SK-N-SH treated with all-trans-retinoic acid at 6 μM for 48 hours (cell line): ENCODE data around the gene ARID1A.

Source experiments
- ATAC-seq: fragments of 200-7000 bp; cut with Tn5 transposase; 3 replicates; pipeline ENCODE4 v1.9.1; 2020; ENCODE audit warnings: mild to moderate bottlenecking, moderate library complexity
- ARNTL ChIP-seq: fragments of 450-650 bp; formaldehyde crosslinking; IDR thresholded peaks from 2 replicates; pipeline ENCODE4 v1.5.0; 2020; ENCODE audit warnings: low read depth, mild to moderate bottlenecking, moderate library complexity, borderline replicate concordance
- BACH2 ChIP-seq: fragments of 250-450 bp; sonication (Bioruptor Pico); IDR thresholded peaks from 2 replicates; pipeline ENCODE4 v1.9.0; 2021; ENCODE audit warnings: mild to moderate bottlenecking, borderline replicate concordance
- CSDC2 ChIP-seq: fragments of 250-450 bp; sonication (Bioruptor Pico); IDR thresholded peaks from 2 replicates; pipeline ENCODE4 v1.5.0; 2020; ENCODE audit warnings: mild to moderate bottlenecking, moderate library complexity
- ESRRG ChIP-seq: fragments of 250-450 bp; sonication (Bioruptor Pico); IDR thresholded peaks from 2 replicates; pipeline ENCODE4 v1.6.1; 2021; ENCODE audit warnings: mild to moderate bottlenecking
- GLIS3 ChIP-seq: fragments of 250-450 bp; sonication (Bioruptor Pico); IDR thresholded peaks from 2 replicates; pipeline ENCODE4 v1.5.0; 2020; ENCODE audit warnings: mild to moderate bottlenecking, moderate library complexity
- ISL1 ChIP-seq: fragments of 250-450 bp; sonication (Bioruptor Pico); IDR thresholded peaks from 2 replicates; pipeline ENCODE4 v2.1.2; 2022; ENCODE audit warnings: mild to moderate bottlenecking, moderate library complexity
- OSR1 ChIP-seq: fragments of 250-450 bp; sonication (Bioruptor Pico); IDR thresholded peaks from 2 replicates; pipeline ENCODE4 v1.8.0; 2022; ENCODE audit warnings: moderate library complexity, mild to moderate bottlenecking, inconsistent platforms
- PPARA ChIP-seq: fragments of 250-450 bp; sonication (Bioruptor Pico); IDR thresholded peaks from 2 replicates; pipeline ENCODE4 v1.5.0; 2020; ENCODE audit warnings: mild to moderate bottlenecking, borderline replicate concordance
- RARB ChIP-seq: fragments of 250-450 bp; sonication (Bioruptor Pico); IDR thresholded peaks from 2 replicates; pipeline ENCODE4 v1.8.0; 2021; ENCODE audit warnings: mild to moderate bottlenecking, moderate library complexity
- SNAI2 ChIP-seq: fragments of 250-450 bp; sonication (Bioruptor Pico); IDR thresholded peaks from 2 replicates; pipeline ENCODE4 v1.5.0; 2020; ENCODE audit warnings: mild to moderate bottlenecking, moderate library complexity
- TCF4 ChIP-seq: fragments of 250-450 bp; sonication (Bioruptor Pico); IDR thresholded peaks from 2 replicates; pipeline ENCODE4 v1.8.0; 2021; ENCODE audit warnings: mild to moderate bottlenecking, moderate library complexity, borderline replicate concordance
- TOX ChIP-seq: fragments of 250-450 bp; sonication (Bioruptor Pico); IDR thresholded peaks from 2 replicates; pipeline ENCODE4 v1.8.0; 2021; ENCODE audit warnings: mild to moderate bottlenecking, moderate library complexity, borderline replicate concordance
- ZC3H10 ChIP-seq: fragments of 250-450 bp; sonication (Bioruptor Pico); IDR thresholded peaks from 2 replicates; pipeline ENCODE4 v1.5.1; 2021; ENCODE audit warnings: mild to moderate bottlenecking, moderate library complexity
- ZFP3 ChIP-seq: fragments of 250-450 bp; sonication (Bioruptor Pico); IDR thresholded peaks from 2 replicates; pipeline ENCODE4 v1.5.0; 2020; ENCODE audit warnings: mild to moderate bottlenecking, moderate library complexity
- ZFP30 ChIP-seq: fragments of 450-650 bp; formaldehyde crosslinking; IDR thresholded peaks from 2 replicates; pipeline ENCODE4 v1.5.0; 2022; ENCODE audit warnings: mild to moderate bottlenecking, moderate library complexity
- ZNF70 ChIP-seq: fragments of 450-650 bp; formaldehyde crosslinking; IDR thresholded peaks from 2 replicates; pipeline ENCODE4 v1.5.0; 2020; ENCODE audit warnings: mild to moderate bottlenecking, moderate library complexity
- ZNF8 ChIP-seq: fragments of 450-650 bp; formaldehyde crosslinking; IDR thresholded peaks from 2 replicates; pipeline ENCODE4 v1.5.0; 2020; ENCODE audit warnings: mild to moderate bottlenecking, moderate library complexity
- TF ChIP-seq, protein P1 (sequence below): fragments of 250-450 bp; sonication (Bioruptor Pico); IDR thresholded peaks from 2 replicates; pipeline ENCODE4 v1.8.0; 2020; ENCODE audit warnings: mild to moderate bottlenecking, moderate library complexity, borderline replicate concordance
- TF ChIP-seq, protein P2 (sequence below): fragments of 250-450 bp; sonication (Bioruptor Pico); IDR thresholded peaks from 2 replicates; pipeline ENCODE4 v1.5.1; 2020; ENCODE audit warnings: low read depth, mild to moderate bottlenecking, moderate library complexity
- TF ChIP-seq, protein P3 (sequence below): fragments of 250-450 bp; sonication (Bioruptor Pico); IDR thresholded peaks from 2 replicates; pipeline ENCODE4 v1.5.1; 2021; ENCODE audit warnings: mild to moderate bottlenecking, moderate library complexity
- TF ChIP-seq, protein P4 (sequence below): fragments of 250-450 bp; sonication (Bioruptor Pico); IDR thresholded peaks from 2 replicates; pipeline ENCODE4 v1.8.0; 2021; ENCODE audit warnings: low read depth, mild to moderate bottlenecking, moderate library complexity, borderline replicate concordance

ARID1A gene

DNA sequence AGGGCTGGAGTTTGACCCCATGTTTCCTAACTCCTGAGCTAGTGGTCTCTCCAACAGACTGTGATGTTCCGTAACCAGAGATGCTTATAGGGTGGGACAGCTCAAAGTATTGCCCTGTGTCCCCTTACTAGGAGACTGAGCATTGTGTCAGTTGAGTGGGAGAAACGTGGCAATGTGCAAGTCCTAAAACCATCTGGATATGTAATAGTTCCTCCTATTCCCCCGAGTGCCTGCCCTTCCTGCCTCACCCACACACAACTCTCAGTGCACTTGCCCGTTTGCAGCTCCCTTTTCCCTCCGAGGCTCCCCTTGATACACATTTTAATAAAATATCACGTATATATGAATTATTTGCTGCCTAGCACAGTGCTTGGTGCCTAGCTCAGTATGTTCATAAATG is 95.3 kb downstream of the ARID1A start:
- TF ChIP-seq RARB (CRISPR knock-in tag) (no peak), TCF4 (CRISPR knock-in tag) (no peak), CSDC2 (CRISPR knock-in tag) (no peak), ZFP30 (no peak), GLIS3 (no peak)
- ATAC-seq, result no peak

DNA sequence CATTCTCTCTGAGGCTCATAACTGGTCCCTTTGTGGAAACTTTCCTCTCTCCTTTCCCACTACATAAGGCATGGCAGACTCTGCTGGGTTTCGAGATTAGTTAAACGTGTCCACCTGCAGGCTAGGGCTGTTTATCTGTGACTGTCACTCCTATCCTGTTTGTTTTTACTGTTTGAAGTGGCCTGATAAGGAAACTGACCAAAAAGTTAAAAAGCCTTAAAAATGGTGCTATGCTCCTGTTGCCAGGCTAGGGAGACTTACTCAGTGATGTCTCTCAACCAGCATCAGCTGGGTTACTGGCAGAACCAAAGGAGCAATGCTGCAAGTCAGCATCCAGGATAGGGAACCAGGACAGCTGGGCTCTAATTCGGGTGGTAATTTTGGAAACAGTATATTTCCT is 95.8 kb downstream of the ARID1A start:
- no peak for TF ChIP-seq ZFP3
- TF ChIP-seq ZFP30, result no peak
- no peak for TF ChIP-seq ZNF70 (CRISPR knock-in tag)
- no peak for TF ChIP-seq TCF4 (CRISPR knock-in tag)
- no peak for TF ChIP-seq ESRRG (CRISPR knock-in tag)
- TF ChIP-seq TOX (CRISPR knock-in tag), result no peak
- TF ChIP-seq, protein P1, sequence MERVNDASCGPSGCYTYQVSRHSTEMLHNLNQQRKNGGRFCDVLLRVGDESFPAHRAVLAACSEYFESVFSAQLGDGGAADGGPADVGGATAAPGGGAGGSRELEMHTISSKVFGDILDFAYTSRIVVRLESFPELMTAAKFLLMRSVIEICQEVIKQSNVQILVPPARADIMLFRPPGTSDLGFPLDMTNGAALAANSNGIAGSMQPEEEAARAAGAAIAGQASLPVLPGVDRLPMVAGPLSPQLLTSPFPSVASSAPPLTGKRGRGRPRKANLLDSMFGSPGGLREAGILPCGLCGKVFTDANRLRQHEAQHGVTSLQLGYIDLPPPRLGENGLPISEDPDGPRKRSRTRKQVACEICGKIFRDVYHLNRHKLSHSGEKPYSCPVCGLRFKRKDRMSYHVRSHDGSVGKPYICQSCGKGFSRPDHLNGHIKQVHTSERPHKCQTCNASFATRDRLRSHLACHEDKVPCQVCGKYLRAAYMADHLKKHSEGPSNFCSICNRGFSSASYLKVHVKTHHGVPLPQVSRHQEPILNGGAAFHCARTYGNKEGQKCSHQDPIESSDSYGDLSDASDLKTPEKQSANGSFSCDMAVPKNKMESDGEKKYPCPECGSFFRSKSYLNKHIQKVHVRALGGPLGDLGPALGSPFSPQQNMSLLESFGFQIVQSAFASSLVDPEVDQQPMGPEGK (CRISPR knock-in tag), result no peak
- TF ChIP-seq, protein P2, sequence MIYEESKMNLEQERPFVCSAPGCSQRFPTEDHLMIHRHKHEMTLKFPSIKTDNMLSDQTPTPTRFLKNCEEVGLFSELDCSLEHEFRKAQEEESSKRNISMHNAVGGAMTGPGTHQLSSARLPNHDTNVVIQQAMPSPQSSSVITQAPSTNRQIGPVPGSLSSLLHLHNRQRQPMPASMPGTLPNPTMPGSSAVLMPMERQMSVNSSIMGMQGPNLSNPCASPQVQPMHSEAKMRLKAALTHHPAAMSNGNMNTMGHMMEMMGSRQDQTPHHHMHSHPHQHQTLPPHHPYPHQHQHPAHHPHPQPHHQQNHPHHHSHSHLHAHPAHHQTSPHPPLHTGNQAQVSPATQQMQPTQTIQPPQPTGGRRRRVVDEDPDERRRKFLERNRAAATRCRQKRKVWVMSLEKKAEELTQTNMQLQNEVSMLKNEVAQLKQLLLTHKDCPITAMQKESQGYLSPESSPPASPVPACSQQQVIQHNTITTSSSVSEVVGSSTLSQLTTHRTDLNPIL (CRISPR knock-in tag), result no peak
- TF ChIP-seq, protein P3, sequence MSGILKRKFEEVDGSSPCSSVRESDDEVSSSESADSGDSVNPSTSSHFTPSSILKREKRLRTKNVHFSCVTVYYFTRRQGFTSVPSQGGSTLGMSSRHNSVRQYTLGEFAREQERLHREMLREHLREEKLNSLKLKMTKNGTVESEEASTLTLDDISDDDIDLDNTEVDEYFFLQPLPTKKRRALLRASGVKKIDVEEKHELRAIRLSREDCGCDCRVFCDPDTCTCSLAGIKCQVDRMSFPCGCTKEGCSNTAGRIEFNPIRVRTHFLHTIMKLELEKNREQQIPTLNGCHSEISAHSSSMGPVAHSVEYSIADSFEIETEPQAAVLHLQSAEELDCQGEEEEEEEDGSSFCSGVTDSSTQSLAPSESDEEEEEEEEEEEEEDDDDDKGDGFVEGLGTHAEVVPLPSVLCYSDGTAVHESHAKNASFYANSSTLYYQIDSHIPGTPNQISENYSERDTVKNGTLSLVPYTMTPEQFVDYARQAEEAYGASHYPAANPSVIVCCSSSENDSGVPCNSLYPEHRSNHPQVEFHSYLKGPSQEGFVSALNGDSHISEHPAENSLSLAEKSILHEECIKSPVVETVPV (CRISPR knock-in tag), result no peak
- no peak for TF ChIP-seq CSDC2 (CRISPR knock-in tag)
- TF ChIP-seq ZC3H10, result no peak
- TF ChIP-seq, protein P4, sequence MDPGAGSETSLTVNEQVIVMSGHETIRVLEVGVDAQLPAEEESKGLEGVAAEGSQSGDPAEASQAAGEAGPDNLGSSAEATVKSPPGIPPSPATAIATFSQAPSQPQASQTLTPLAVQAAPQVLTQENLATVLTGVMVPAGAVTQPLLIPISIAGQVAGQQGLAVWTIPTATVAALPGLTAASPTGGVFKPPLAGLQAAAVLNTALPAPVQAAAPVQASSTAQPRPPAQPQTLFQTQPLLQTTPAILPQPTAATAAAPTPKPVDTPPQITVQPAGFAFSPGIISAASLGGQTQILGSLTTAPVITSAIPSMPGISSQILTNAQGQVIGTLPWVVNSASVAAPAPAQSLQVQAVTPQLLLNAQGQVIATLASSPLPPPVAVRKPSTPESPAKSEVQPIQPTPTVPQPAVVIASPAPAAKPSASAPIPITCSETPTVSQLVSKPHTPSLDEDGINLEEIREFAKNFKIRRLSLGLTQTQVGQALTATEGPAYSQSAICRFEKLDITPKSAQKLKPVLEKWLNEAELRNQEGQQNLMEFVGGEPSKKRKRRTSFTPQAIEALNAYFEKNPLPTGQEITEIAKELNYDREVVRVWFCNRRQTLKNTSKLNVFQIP (CRISPR knock-in tag), result no peak
- no peak for ATAC-seq

DNA sequence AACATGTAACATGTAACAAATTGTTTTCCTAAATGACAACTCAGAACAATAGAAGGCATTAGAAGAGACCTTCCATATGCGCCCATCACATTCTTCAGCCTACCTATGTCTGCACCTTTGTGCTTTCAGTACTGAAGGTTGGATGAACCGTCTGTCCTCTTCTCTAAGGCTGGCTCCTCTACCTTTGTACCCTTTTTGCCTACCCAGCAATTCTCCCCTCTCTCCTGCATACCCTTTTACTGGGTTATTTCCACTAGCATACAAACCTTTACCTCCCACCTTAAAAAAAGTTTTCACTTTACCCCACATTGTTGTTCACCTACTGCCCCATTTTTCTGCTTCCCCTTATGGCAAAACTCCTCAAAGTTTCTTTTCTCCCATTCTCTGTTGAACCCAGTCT is 97.1 kb downstream of the ARID1A start:
- TF ChIP-seq GLIS3 (no peak), ZNF8 (CRISPR knock-in tag) (no peak), RARB (CRISPR knock-in tag) (no peak), TCF4 (CRISPR knock-in tag) (no peak), SNAI2 (CRISPR knock-in tag) (no peak), OSR1 (no peak), ARNTL (no peak), PPARA (CRISPR knock-in tag) (no peak)
- TF ChIP-seq, protein P1 (CRISPR knock-in tag), result no peak
- TF ChIP-seq, all 23 proteins: peak for 0
- no peak for ATAC-seq

DNA sequence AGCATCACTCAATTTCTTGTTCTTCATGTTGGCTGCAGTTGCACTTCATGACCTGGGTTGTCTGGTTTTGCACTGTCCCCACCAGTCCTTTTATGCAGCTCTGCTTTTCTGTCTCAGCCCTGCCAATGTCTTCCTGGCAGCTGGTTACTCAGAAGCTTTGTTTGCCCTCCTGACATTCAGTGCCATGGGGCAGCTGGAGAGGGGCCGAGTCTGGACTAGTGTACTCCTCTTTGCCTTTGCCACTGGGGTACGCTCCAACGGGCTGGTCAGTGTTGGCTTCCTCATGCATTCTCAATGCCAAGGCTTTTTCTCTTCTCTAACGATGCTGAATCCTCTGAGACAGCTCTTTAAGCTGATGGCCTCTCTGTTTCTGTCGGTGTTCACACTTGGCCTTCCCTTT is 98.6 kb downstream of the ARID1A start:
- ATAC-seq, result no peak
- no peak for TF ChIP-seq SNAI2 (CRISPR knock-in tag)
- TF ChIP-seq ESRRG (CRISPR knock-in tag), result no peak
- TF ChIP-seq CSDC2 (CRISPR knock-in tag), result no peak
- no peak for TF ChIP-seq ISL1 (CRISPR knock-in tag)
- TF ChIP-seq, all 23 proteins: peak for 0

DNA sequence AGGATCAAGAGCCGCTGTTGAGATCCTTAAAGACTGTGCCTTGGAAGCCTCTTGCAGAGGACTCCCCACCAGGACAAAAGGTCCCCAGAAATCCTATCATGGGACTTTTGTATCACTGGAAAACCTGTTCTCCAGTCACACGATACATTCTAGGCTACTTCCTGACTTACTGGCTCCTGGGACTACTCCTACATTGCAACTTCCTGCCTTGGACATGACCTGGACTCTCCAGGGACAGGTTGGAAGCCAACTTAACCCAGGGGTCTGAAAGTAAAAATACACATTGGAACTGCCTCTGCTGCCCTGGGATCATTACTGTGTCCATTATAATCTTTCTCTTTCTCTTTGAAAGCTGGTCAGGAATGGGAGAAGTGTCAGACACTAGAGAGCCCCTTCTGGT is 101.8 kb downstream of the ARID1A start:
- TF ChIP-seq CSDC2 (CRISPR knock-in tag), result no peak
- TF ChIP-seq BACH2, result no peak
- no peak for TF ChIP-seq ISL1 (CRISPR knock-in tag)
- no peak for ATAC-seq
